Measurements from ENCODE around the gene TMEM114. TPM values are rescaled to one million over a fixed set of nuclear protein-coding genes. Genes with fewer than 3 reads are reported as not detected.

The TMEM114 gene
- total RNA-seq, 4 donors from 2014 or later = not detected

DNA sequence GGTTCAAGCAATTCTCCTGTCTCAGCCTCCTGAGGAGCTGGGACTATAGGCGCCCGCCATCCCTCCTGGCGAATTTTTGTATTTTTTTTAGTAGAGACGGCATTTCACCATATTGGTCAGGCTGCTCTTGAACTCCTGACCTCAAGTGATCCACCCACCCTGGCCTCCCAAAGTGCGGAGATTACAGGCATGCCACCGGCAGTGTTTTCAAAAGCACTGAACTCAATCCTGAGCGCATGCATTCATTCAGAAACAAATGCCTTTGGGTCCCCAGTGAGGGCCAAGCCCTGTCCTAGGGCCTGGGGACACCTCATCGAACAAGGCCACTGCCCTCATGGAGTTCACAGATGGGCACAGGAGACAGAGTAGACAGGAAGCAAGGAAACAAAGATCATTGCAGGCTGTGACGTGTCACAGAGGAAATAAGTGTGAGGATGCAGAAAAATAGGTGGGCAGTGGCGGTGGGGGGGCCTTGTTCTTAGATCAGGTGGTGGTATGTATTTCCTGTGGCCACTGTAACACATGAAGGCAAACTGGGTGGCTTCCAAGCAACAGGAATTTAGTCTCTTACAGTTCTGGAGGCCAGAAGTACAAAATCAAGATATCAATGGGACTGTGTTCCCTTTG is 12.5 kb downstream of the TMEM114 start:
- H3K4me3 ChIP-seq = no peak overlapping the region
- H3K27ac ChIP-seq = no peak overlapping the region
- peaks cover 0 to 8% (median 0%) of the 10 kb centered on the region in 4 donors for H3K4me1 ChIP-seq
- WGBS, 2 donors = 68 to 71% methylated on average over 10 of the region's 10 CpGs
- H3K27me3 ChIP-seq = no peaks in the 10 kb centered on the region
- no peaks in the 10 kb centered on the region for H3K36me3 ChIP-seq
- no peak for TF ChIP-seq EP300 (IDR thresholded peaks at IDR 0.05)
- TF ChIP-seq, protein P1, sequence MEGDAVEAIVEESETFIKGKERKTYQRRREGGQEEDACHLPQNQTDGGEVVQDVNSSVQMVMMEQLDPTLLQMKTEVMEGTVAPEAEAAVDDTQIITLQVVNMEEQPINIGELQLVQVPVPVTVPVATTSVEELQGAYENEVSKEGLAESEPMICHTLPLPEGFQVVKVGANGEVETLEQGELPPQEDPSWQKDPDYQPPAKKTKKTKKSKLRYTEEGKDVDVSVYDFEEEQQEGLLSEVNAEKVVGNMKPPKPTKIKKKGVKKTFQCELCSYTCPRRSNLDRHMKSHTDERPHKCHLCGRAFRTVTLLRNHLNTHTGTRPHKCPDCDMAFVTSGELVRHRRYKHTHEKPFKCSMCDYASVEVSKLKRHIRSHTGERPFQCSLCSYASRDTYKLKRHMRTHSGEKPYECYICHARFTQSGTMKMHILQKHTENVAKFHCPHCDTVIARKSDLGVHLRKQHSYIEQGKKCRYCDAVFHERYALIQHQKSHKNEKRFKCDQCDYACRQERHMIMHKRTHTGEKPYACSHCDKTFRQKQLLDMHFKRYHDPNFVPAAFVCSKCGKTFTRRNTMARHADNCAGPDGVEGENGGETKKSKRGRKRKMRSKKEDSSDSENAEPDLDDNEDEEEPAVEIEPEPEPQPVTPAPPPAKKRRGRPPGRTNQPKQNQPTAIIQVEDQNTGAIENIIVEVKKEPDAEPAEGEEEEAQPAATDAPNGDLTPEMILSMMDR (IDR thresholded peaks at IDR 0.05) = no peak
- H3K9me3 ChIP-seq = no peaks in the 10 kb centered on the region
- no peak for DNase-seq (ENCODE audit: low spot score in 2 of 2)

DNA sequence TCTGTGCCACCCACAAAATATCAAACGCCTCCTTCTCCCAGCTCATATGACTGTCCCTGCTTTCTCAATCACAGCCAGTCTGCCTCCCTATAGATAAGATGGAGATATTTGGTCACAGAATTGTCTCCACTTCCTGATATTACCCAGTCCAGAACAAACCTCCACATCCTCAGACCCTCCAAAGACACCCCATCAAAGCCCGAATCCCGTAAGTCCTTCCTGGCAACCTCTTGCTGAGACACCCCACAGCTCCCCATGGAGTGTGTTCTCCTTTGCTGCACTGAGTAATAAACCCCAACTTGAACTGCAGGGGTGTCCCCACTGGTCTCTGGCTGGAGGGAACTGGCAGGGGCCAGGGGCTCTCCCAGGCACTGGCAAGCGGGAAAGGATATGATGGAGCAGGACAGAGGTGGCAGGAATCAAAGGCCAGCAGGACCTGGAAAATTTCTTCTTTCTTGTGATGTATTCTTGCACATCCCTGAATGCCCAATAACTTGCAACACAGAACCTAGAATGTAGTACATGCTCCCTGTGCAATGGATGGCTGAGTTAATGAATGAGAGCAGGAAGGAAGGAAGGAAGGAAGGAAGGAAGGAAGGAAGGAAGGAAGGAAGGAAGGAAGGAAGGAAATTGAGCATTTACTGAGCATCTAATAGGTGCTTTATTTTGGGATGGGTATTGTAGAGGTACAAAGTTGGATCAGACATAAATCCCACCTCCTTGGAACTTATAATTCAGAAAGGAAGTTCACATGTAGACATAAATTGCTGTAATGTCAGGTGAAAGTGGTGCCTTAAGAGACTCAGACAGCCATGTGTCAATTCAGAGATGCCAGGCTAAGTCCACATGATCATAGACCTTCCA is 13.9 kb downstream of the TMEM114 start:
- H3K36me3 ChIP-seq = no peaks in the 10 kb centered on the region
- no peak overlapping the region for H3K27ac ChIP-seq
- H3K4me1 ChIP-seq = peaks cover 0 to 19% (median 3%) of the 10 kb centered on the region in 4 donors
- H3K9me3 ChIP-seq = no peaks in the 10 kb centered on the region
- TF ChIP-seq POLR2A (IDR thresholded peaks at IDR 0.05) (no peak), EP300 (IDR thresholded peaks at IDR 0.05) (no peak)
- TF ChIP-seq, protein P1 (IDR thresholded peaks at IDR 0.05) = no peak
- no peak overlapping the region for H3K4me3 ChIP-seq
- no peak for DNase-seq (ENCODE audit: low spot score in 2 of 2)
- WGBS, 2 donors = 83 to 84% methylated on average over 4 of the region's 4 CpGs
- no peaks in the 10 kb centered on the region for H3K27me3 ChIP-seq

DNA sequence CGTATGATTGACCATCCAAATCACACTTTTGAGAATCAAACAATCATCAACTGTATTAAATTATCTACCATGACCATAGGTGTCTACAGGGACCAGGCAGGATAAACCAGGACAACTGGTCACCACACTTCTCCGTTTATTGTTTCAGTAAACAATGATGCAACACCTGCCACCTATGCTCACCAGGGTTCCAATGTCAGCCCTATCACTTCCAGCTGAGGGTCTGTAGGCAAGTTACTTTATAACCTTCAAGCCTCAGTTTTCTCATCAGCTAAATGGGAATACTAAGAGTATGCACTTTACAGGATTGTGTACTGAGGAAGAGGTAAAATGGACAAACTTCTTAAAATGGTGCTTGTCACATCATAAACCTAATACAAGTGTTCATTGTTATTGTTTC is 14.9 kb downstream of the TMEM114 start:
- H3K4me3 ChIP-seq = no peak overlapping the region
- H3K27me3 ChIP-seq = no peaks in the 10 kb centered on the region
- peaks cover 0 to 20% (median 7%) of the 10 kb centered on the region in 4 donors for H3K4me1 ChIP-seq
- no peak overlapping the region for H3K27ac ChIP-seq
- TF ChIP-seq EP300 (IDR thresholded peaks at IDR 0.05) (no peak), POLR2A (IDR thresholded peaks at IDR 0.05) (no peak)
- TF ChIP-seq, protein P1 (IDR thresholded peaks at IDR 0.05) = no peak
- DNase-seq (ENCODE audit: low spot score in 2 of 2) = no peak
- 81 to 83% methylated on average over 2 of the region's 2 CpGs for WGBS, 2 donors
- H3K36me3 ChIP-seq = no peaks in the 10 kb centered on the region
- no peaks in the 10 kb centered on the region for H3K9me3 ChIP-seq

DNA sequence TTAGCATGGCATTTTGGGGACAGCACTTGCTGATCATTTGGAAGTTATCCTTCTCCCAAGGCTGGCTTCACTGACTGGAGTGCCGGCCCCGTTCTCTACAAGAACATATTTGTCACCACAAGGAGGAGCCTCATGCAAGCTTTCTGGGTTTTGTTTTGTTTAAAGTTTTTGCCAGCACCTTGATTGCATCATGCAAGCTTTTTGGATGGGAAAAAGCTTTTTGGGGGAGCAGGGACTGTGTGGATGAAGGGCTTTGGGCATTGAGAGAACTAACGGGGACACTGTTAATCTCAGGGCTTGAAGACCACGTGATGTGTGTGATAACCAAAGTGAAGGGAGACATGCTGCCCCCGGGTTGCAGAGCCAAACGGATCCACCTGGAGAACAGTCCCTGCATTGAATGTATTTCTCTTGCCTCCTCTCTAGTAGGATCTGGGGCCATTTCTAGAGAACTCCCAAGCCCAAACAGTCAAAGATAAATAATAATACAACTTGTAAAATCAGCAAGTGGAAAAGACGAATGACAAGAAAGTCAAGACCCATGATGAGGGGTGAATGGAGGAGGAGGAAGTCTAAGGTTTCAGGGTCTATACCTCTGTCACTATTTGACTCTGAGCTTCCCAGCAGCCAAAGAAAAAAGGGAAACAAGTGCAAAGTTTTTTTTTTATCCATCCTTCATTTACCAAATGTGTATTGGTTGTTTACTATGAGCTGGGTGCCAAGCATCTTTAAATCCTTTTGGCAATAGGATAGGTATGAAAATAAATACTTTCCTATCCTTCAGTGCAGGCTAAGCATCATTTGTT is 17.2 kb downstream of the TMEM114 start:
- H3K4me1 ChIP-seq = peaks cover 0 to 35% (median 13%) of the 10 kb centered on the region in 4 donors
- H3K27ac ChIP-seq = peak overlapping the region in 2 of 4 donors; percentile 5 to 77
- H3K9me3 ChIP-seq = no peaks in the 10 kb centered on the region
- TF ChIP-seq, protein P1 (IDR thresholded peaks at IDR 0.05) = peak in 4 of 5 experiments; percentile 40 to 55 (median 44)
- TF ChIP-seq POLR2A (IDR thresholded peaks at IDR 0.05) = no peak
- H3K4me3 ChIP-seq = no peak overlapping the region
- H3K27me3 ChIP-seq = peaks cover 0 to 7% of the 10 kb centered on the region in 2 donors
- 36 to 40% methylated on average over 7 of the region's 7 CpGs for WGBS, 2 donors
- no peaks in the 10 kb centered on the region for H3K36me3 ChIP-seq
- peak in 1 of 2 donors; percentile 13 for DNase-seq (ENCODE audit: low spot score in 2 of 2)
